ENCODE data around the gene TEC.

DNA sequence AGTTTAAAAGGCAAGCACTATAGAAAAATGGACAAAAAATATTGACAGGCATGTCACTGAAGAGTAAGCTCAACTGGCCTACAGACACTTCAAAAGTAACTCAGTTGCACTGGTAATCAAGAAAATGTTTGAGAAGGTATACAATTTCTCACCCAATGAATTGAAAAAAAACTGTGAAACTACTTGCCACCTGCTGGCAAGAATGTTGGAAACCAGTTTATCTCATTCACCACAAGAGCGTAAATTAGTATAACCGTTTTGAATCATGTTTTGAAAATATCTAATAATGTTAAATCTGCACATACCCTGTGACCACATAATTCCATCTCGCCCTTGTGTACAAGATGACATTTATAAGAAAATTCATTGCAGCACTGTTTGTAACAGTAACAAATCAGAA lies 167.3 kb downstream of the TEC start:
- TF ChIP-seq EZH2 (IDR thresholded peaks at IDR 0.05), result no peak
- no peak for TF ChIP-seq POLR2AphosphoS5 (IDR thresholded peaks at IDR 0.05; ENCODE audit: borderline replicate concordance, low read depth, low read length)
- TF ChIP-seq FOXP2 (optimal IDR thresholded peaks at IDR 0.05; ENCODE audit: control extremely low read depth, extremely low read length, insufficient read depth), result no peak
